ENCODE results near the gene GALM. TPM values are rescaled to one million over a fixed set of nuclear protein-coding genes. Genes with fewer than 3 reads are reported as not detected.

GALM gene
- total and polyA plus RNA-seq, 2 of the 8 experiments (the other 6 are each of a cell fraction or from before 2014, with no cell fraction given): 9.9 to 13.1 TPM

DNA sequence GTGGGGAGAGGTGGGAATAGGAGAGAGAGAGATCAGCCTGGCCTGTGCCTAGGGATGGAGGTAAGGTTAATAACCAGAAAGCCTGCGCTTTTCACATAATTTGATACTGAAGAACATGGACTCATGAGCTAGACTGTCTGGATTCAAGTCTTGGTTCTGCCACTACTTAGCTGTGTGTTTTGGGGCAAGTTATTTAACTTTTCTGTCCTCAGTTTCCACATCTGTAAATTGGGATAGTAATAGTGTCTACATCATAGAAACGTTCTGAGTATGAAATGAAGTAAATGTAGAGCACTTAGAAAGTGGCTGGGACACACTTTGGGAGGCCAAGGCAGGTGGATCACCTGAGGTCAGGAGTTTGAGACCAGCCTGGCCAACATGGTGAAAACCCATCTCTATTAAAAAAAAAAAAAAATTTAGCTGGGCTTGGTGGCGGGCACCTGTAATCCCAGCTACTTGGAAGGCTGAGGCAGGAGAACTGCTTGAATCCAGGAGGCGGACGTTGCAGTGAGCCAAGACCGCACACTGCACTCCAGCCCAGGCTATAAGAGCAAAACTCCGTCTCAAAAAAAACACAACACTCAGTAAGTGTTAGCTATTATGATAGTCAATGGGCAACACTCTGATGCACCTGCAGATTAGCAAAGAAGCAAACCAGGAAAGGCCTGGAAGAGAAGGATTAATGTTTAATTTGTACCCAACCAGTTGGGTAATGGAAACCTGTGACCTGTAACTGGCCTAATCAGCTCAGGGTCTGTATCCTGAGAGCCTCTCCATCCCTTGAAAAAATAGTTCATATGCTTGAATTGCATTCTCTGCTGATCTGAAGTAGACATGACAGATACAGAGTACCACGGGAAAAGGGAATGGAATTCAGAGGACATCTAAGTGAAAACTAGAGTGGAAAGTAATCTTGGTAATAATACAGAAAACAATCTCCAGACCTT, 6.8 kb downstream of the GALM start:
- Histone ChIP-seq H3K4me1 (replicated peaks in 1 of 4; ENCODE audit: control insufficient read depth in 3 of 4, insufficient read depth in 4 of 4, low read length in 3 of 4) (peaks cover 0 to 4% (median 0%) of the 10 kb centered on the region in 4 experiments; a peak in 2 of 7 replicates), H3K79me2 (ENCODE audit: control insufficient read depth in 1 of 2, insufficient read depth in 2 of 2, low read length in 2 of 2) (no peaks in the 10 kb centered on the region), H3K4ac (replicated peaks; ENCODE audit: insufficient read length, low read depth, low read length) (no peak overlapping the region), H2BK12ac (ENCODE audit: low read depth, low read length) (no peak overlapping the region), H3K4me3 (ENCODE audit: extremely low read depth in 1 of 4, insufficient read depth in 2 of 4, low read depth in 3 of 4, low read length in 4 of 4) (no peak overlapping the region), H4K20me1 (replicated peaks in 1 of 2; ENCODE audit: control insufficient read depth in 1 of 2, insufficient read depth in 2 of 2, low read length in 2 of 2) (no peaks in the 10 kb centered on the region), H3K79me1 (ENCODE audit: low read depth, low read length) (no peaks in the 10 kb centered on the region; the same call in 1 of the 2 replicates), H3K23ac (ENCODE audit: insufficient read length) (no peak overlapping the region), H2BK15ac (ENCODE audit: low read length) (no peak overlapping the region), H2AFZ (ENCODE audit: low read length) (no peak overlapping the region), H2BK20ac (ENCODE audit: low read length) (no peak overlapping the region), H4K5ac (ENCODE audit: insufficient read length, low read depth, low read length) (no peak overlapping the region), H3K4me2 (ENCODE audit: insufficient read depth in 1 of 2, low read depth in 2 of 2, low read length in 2 of 2) (no peak overlapping the region), H4K91ac (replicated peaks; ENCODE audit: insufficient read length, low read length) (no peak overlapping the region), H3K56ac (replicated peaks; ENCODE audit: insufficient read length, low read depth, low read length) (no peak overlapping the region), H3K9me3 (ENCODE audit: insufficient read depth in 2 of 2, low read depth in 1 of 2, low read length in 1 of 2) (no peaks in the 10 kb centered on the region), H2AK5ac (ENCODE audit: low read depth, low read length) (no peak overlapping the region), H3K27me3 (replicated peaks in 1 of 4; ENCODE audit: control insufficient read depth in 3 of 4, extremely low read depth in 1 of 4, insufficient read depth in 3 of 4, low read length in 3 of 4) (no peaks in the 10 kb centered on the region), H4K8ac (ENCODE audit: extremely low read depth, insufficient read depth, low read length) (no peak overlapping the region), H3K36me3 (ENCODE audit: control insufficient read depth in 2 of 4, insufficient read depth in 4 of 4, low read length in 3 of 4) (0 out of 8 replicates have a peak, but pooled peaks cover 0 to 5% (median 2%) of the 10 kb centered on the region in 4 experiments), H3K27ac (ENCODE audit: low read depth, low read length) (no peak overlapping the region), H3K18ac (ENCODE audit: extremely low read depth, low read length) (no peak overlapping the region), H3K14ac (ENCODE audit: insufficient read length) (no peak overlapping the region), H3K23me2 (ENCODE audit: low read depth, low read length) (no peaks in the 10 kb centered on the region), H3K9ac (replicated peaks in 1 of 4; ENCODE audit: extremely low read depth in 1 of 4, low read depth in 3 of 4, low read length in 3 of 4) (no peak overlapping the region), H2BK120ac (replicated peaks; ENCODE audit: low read depth, low read length) (no peak overlapping the region), H2BK5ac (ENCODE audit: low read depth, low read length) (no peak overlapping the region)
- FAIRE-seq (no peak), DNase-seq (ENCODE audit: low read depth in 1 of 2, low spot score in 2 of 2) (no peak)
- ChIA-PET CTCF (ENCODE audit: partially characterized antibody) (interaction anchor here (0.7 to 1.9 kb wide), 8 partner anchors 11 to 108 kb away, joined by 3 to 5 read pairs (median 4); no protein-coding TSS in a partner anchor), POLR2A (ENCODE audit: partially characterized antibody) (interaction anchor here (2.4 to 2.8 kb wide), 2 partner anchors 70 to 78 kb away, joined by 10 to 15 read pairs; partner anchors contain the start of genes HNRNPLL and SRSF7)
- 93% methylated on average over 8 of the region's 8 CpGs; no CpG with 5 or more reads in 1 of the 2 experiments for WGBS, 2 experiments (ENCODE audit: extremely low coverage in 1 of 2, insufficient coverage in 1 of 2, insufficient read length in 1 of 2, insufficient replicate concordance in 2 of 2, low coverage in 1 of 2, low lambda C conversion rate in 2 of 2, missing lambda C conversion rate in 1 of 2)
- TF ChIP-seq TCF12 (IDR thresholded peaks at IDR 0.05; ENCODE audit: low read depth, low read length) (no peak), FOSL1 (IDR thresholded peaks at IDR 0.05; ENCODE audit: insufficient read depth, low read depth, low read length) (no peak), GABPA (IDR thresholded peaks at IDR 0.05; ENCODE audit: borderline replicate concordance, insufficient read depth, low read length) (no peak), POLR2A (IDR thresholded peaks at IDR 0.05; ENCODE audit: control extremely low read depth in 1 of 2, low read depth in 2 of 2, low read length in 2 of 2) (no peak), ASH2L (IDR thresholded peaks at IDR 0.05; ENCODE audit: low read length) (no peak), RFX5 (IDR thresholded peaks at IDR 0.05; ENCODE audit: borderline replicate concordance, low read depth, low read length) (no peak), PHF8 (conservative IDR thresholded peaks at IDR 0.05; ENCODE audit: low read depth, low read length) (no peak), KDM1A (IDR thresholded peaks at IDR 0.05; ENCODE audit: borderline replicate concordance, low read length) (no peak), SP4 (IDR thresholded peaks at IDR 0.05; ENCODE audit: low read length) (no peak), RBBP5 (IDR thresholded peaks at IDR 0.05; ENCODE audit: borderline replicate concordance, low read depth, low read length) (no peak), POU5F1 (IDR thresholded peaks at IDR 0.05; ENCODE audit: low read depth, low read length) (no peak), KDM5A (IDR thresholded peaks at IDR 0.05; ENCODE audit: low read length) (no peak)
